Body of pancreas (tissue), 4 donors: ENCODE measurements around the gene TMEM212. TPM values are rescaled to one million over a fixed set of nuclear protein-coding genes. Genes with fewer than 3 reads are reported as not detected.

Experiments used
- ATAC-seq: fragments of 150-250 bp; one replicate; pipeline ENCODE4 v1.9.1; 2016
- DNase-seq, 4 donors: peaks; one replicate each; pipeline ENCODE4 v3.0.0-alpha.2; 2019
- H3K27ac ChIP-seq, 4 donors: fragments of 200-600 bp; sonication (generic); 1 replicate in 3 of 4; 2 replicates in 1 of 4; pipeline versions ENCODE4 v1.5.1 to v1.6.1; 2016 to 2019; ENCODE audit warnings: mild to moderate bottlenecking in 1 of 4, mixed read lengths in 1 of 4, moderate library complexity in 1 of 4
- H3K27me3 ChIP-seq, 2 donors: fragments of 200-600 bp; sonication (generic); one replicate each; pipeline ENCODE4 v1.6.0; 2016; ENCODE audit warnings: mild to moderate bottlenecking in 1 of 2
- H3K36me3 ChIP-seq, 2 donors: fragments of 200-600 bp; sonication (generic); replicated peaks in 1 of 2; 2 replicates each; pipeline ENCODE4 v1.5.1; 2016; ENCODE audit warnings: low read depth in 2 of 2; ENCODE audit not compliant: insufficient read depth in 1 of 2
- H3K4me1 ChIP-seq: fragments of 200-600 bp; sonication (generic); one replicate; pipeline ENCODE4 v1.6.0; 2016
- H3K4me3 ChIP-seq, 2 donors: fragments of 200-600 bp; sonication (generic); 1 replicate in 1 of 2; 2 replicates in 1 of 2; pipeline ENCODE4 v1.5.1; 2016 to 2019
- H3K9me3 ChIP-seq, 3 donors: fragments of 200-600 bp; sonication (generic); 1 replicate in 2 of 3; 2 replicates in 1 of 3; pipeline ENCODE4 v1.5.1; 2016
- POLR2A ChIP-seq, 3 donors: fragments of 450-650 bp; IDR thresholded peaks; one replicate each; pipeline ENCODE4 v1.6.1; 2016; ENCODE audit warnings: antibody characterized with exemption in 3 of 3, mild to moderate bottlenecking in 2 of 3
- WGBS, 2 donors: methylation state at CpG; one replicate each; pipeline ENCODE4 v1.1.5; 2017; 5-methylcytosine and 5-hydroxymethylcytosine counted together
- intact Hi-C: fragments of 100-400 bp; cut with DNase I; formaldehyde crosslinking; loops from one replicate; pipeline ENCODE4 v1.15.1; 2023
- total RNA-seq, 2 donors: library from RNA; depleted of rRNA; stranded (reverse); fragments of >200 nt; gene quantifications; one replicate each; pipeline ENCODE4 v1.1.0, GENCODE V29; 2016
- TF ChIP-seq, protein P1 (sequence below), 7 experiments: fragments of 450-650 bp in 4 of 7; fragments of 200-600 bp in 3 of 7; sonication (generic) in 3 of 7; IDR thresholded peaks; one replicate each; pipeline ENCODE4 v1.5.1; 2016 to 2019; ENCODE audit warnings: antibody characterized with exemption in 7 of 7

The TMEM212 gene
- total RNA-seq, 2 donors from 2014 or later: not detected

DNA sequence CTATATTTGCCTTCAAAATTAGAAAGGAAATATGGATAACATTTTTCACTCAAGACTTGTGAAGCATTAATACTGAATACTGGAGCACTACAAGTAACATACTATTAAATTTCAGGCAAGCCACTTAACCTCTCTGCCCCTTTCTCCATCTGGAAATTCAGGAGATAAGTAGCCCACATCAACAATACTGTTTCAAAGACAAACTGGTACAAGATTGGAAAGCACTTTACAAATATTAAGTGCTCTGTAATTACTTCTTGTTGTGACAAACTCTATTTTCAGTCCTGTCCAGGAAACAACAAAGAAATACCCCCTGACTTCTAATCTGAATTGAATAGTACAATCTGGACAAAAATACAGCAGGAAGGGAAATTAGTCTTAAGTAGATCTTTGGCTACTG, 49.3 kb downstream of the TMEM212 start:
- no peaks in the 10 kb centered on the region for H3K9me3 ChIP-seq
- intact Hi-C loops: no loop called here
- H3K27me3 ChIP-seq: no peaks in the 10 kb centered on the region
- no peak for TF ChIP-seq POLR2A (IDR thresholded peaks at IDR 0.05)
- TF ChIP-seq, protein P1, sequence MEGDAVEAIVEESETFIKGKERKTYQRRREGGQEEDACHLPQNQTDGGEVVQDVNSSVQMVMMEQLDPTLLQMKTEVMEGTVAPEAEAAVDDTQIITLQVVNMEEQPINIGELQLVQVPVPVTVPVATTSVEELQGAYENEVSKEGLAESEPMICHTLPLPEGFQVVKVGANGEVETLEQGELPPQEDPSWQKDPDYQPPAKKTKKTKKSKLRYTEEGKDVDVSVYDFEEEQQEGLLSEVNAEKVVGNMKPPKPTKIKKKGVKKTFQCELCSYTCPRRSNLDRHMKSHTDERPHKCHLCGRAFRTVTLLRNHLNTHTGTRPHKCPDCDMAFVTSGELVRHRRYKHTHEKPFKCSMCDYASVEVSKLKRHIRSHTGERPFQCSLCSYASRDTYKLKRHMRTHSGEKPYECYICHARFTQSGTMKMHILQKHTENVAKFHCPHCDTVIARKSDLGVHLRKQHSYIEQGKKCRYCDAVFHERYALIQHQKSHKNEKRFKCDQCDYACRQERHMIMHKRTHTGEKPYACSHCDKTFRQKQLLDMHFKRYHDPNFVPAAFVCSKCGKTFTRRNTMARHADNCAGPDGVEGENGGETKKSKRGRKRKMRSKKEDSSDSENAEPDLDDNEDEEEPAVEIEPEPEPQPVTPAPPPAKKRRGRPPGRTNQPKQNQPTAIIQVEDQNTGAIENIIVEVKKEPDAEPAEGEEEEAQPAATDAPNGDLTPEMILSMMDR (IDR thresholded peaks at IDR 0.05): no peak
- H3K4me3 ChIP-seq: no peak overlapping the region
- H3K27ac ChIP-seq: no peak overlapping the region
- H3K36me3 ChIP-seq: no peaks in the 10 kb centered on the region
- ATAC-seq: no peak
- no peak for DNase-seq
- H3K4me1 ChIP-seq: no peaks in the 10 kb centered on the region

DNA sequence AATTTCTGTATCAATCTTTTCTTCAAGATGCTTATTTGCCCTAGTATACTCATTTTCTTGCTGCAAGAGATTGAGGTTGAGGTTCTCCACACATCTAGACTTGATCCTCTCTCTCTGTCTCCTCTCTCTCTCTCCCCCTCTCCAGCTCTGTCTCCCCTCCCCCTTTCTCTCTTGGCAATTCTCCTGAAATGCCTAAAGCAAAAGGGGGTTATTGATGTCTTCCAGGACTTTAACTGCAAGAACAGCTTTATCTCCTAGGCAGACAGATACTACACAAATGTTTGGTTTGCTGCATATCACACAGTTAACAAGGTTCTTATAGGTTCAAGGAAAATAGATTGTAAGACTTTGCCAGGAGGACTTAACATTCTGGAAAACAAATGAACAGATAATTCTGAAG, 52.1 kb downstream of the TMEM212 start:
- intact Hi-C loops: no loop called here
- Histone ChIP-seq H3K27ac (no peak overlapping the region), H3K36me3 (no peaks in the 10 kb centered on the region), H3K4me3 (no peak overlapping the region), H3K4me1 (no peaks in the 10 kb centered on the region), H3K27me3 (no peaks in the 10 kb centered on the region), H3K9me3 (no peaks in the 10 kb centered on the region)
- no peak for DNase-seq
- no peak for ATAC-seq
- TF ChIP-seq POLR2A (IDR thresholded peaks at IDR 0.05): no peak
- TF ChIP-seq, protein P1 (IDR thresholded peaks at IDR 0.05): no peak

DNA sequence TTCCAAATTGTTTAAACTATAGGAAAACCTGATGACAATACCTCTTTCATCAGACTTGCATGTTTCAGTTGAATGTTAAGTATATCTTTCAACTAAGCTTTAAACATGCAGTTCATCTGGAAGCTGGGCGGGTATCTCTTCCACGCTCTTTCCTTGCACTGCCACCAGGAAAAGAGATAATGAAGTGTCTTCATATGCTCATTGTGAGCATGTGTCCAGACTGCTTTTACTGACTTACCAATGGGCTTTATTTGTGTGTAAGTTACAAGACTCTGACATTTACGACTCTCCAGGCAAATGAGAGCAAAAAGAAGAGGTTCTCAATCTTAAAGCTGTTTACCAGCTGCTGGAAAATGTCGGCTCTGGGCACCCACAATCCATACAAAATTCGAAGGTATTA, 52.8 kb downstream of the TMEM212 start:
- H3K4me1 ChIP-seq: no peaks in the 10 kb centered on the region
- no peak overlapping the region for H3K4me3 ChIP-seq
- no peaks in the 10 kb centered on the region for H3K36me3 ChIP-seq
- H3K9me3 ChIP-seq: no peaks in the 10 kb centered on the region
- TF ChIP-seq POLR2A (IDR thresholded peaks at IDR 0.05): no peak
- TF ChIP-seq, protein P1 (IDR thresholded peaks at IDR 0.05): no peak
- DNase-seq (no peak), ATAC-seq (no peak)
- intact Hi-C loops: no loop called here
- no peaks in the 10 kb centered on the region for H3K27me3 ChIP-seq
- 83% methylated on average over 5 of the region's 5 CpGs for WGBS, 2 donors
- H3K27ac ChIP-seq: no peak overlapping the region

DNA sequence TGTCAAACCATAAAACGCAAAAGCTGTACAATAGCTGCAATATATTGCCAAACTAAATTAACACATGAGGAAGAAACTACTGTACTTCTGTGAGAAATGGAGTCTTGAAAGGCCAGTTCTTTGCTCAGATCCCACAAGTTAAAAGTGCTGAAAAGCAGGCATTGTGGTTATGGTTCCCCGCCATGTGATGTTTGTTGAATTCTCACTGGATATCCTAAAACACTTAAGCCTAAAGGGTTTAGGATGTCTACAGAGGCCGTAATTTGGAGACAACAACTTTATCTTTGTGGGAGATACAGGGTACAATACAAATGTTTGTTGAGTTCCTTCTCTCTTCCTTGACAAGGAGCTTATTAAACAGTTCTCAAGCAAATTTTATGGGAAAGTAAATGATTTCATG, 53.2 kb downstream of the TMEM212 start:
- ATAC-seq (no peak), DNase-seq (no peak)
- Histone ChIP-seq H3K36me3 (no peaks in the 10 kb centered on the region), H3K9me3 (no peaks in the 10 kb centered on the region), H3K4me1 (no peaks in the 10 kb centered on the region), H3K4me3 (no peak overlapping the region), H3K27me3 (no peaks in the 10 kb centered on the region), H3K27ac (no peak overlapping the region)
- intact Hi-C loops: no loop called here
- WGBS, 2 donors: 87 to 88% methylated on average over 3 of the region's 3 CpGs
- TF ChIP-seq POLR2A (IDR thresholded peaks at IDR 0.05): no peak
- TF ChIP-seq, protein P1 (IDR thresholded peaks at IDR 0.05): no peak

DNA sequence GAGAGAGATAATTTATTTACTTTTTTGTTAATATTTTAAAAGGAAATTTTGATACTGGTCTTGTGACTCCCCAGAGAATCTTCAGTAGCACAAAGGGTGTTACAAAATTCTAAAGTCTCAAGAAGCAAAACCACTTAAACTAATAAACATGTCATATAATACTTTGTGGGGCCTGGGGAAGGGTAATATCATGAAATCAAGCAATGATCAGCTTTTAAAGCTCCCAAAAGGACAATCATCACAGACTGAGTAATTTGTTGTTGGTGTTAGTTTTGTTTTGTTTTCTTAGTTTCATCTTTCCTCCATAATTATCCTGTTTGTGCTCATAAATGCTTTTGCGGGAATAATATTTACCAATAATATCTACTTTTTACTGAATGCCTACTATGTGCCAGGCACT, 55.0 kb downstream of the TMEM212 start:
- DNase-seq (no peak), ATAC-seq (no peak)
- no peak for TF ChIP-seq POLR2A (IDR thresholded peaks at IDR 0.05)
- TF ChIP-seq, protein P1 (IDR thresholded peaks at IDR 0.05): no peak
- H3K4me3 ChIP-seq: no peak overlapping the region
- H3K27ac ChIP-seq: no peak overlapping the region
- H3K9me3 ChIP-seq: no peaks in the 10 kb centered on the region
- no peaks in the 10 kb centered on the region for H3K36me3 ChIP-seq
- no peaks in the 10 kb centered on the region for H3K27me3 ChIP-seq
- H3K4me1 ChIP-seq: no peaks in the 10 kb centered on the region
- intact Hi-C loops: no loop called here
- WGBS, 2 donors: 84 to 91% methylated on average over 1 of the region's 1 CpG
